SHP77 treated with DMSO at 0.1 percent for 48 hours (cell line): Measurements from ENCODE around the gene RAPGEFL1.
A peak's percentile ranks its signal among the peaks of the same experiment; 100 is the strongest.
"Not testable (repeated sequence)": the region's sequence is repeated elsewhere in the genome, so short reads cannot be mapped to it uniquely, and the experiment has no call there.

Experiments used
- DNase-seq: peaks from one replicate; lab custom pipeline; 2025; lab: John Stamatoyannopoulos, UW

The RAPGEFL1 gene

DNA sequence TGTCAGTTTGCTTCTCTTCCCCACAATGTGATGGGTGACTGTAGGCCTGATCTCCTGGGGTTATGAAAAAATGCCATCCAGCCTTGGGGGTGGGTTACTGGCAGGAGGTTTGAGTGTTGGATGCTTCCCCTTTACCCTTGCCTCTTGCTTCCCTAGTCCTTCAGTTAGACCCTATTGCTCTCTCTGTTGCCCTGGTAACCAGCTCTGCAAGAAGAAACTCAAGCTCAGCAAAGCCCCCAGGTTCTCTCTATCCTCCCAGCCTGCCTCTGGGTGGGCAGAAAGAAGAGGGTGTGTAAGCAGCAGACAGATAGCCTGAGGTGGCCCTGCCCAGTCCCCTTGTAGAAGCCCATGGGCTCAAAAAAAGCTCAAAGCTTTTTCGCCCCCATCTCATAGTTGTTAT, 2.8 kb upstream of the RAPGEFL1 start:
- DNase-seq = no peak

DNA sequence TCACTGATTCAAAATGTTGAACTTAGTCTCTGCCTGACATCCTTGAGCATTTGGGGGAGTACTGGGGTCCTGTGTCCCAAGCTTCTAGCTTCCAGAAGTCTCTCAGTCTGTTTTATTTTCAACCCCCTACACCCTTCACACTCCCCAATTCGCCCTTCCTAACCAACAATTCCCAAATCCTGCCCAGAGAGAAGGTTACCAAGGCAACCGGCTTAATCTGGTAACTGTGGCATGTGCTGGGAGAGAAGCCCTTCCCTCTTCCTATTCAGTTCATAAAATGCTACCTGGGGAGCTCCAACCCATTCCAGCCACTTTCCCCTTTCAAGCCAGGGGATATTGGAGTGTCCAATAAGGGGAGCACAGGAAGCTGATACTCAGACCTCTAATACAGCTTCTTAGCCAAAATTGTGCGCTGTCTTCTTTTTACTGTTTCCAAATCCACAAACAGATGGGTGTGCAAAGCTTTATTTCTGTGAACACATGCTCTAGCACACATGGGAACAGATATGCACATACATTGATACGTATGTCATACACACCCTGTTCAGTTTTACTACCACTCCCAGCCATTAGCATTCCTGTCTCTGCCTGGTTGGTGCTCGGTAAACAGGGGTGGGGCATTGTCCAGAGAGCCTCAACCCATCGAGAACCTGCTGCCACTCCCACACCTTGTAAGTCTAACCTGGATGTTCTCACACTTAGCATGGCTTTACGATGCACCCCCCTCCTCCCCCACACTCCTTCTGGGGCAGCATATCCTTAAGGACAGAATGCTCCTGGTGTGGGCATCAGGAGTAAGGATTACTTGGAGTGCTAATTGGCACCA, 1.1 kb upstream of the RAPGEFL1 start:
- DNase-seq = no peak

- DNase-seq = no peak
These were observed 538 bp upstream of the RAPGEFL1 start for GRCh38 chr17:40176754-40177110.

- DNase-seq = no peak
These were observed 841 bp downstream of the RAPGEFL1 start for GRCh38 chr17:40178021-40178601.

GRCh38 chr17:40178660-40179059, 1.4 kb downstream of the RAPGEFL1 start:
- DNase-seq = no peak

- no peak for DNase-seq
These were observed 2.8 kb downstream of the RAPGEFL1 start for GRCh38 chr17:40179923-40180659.

DNA sequence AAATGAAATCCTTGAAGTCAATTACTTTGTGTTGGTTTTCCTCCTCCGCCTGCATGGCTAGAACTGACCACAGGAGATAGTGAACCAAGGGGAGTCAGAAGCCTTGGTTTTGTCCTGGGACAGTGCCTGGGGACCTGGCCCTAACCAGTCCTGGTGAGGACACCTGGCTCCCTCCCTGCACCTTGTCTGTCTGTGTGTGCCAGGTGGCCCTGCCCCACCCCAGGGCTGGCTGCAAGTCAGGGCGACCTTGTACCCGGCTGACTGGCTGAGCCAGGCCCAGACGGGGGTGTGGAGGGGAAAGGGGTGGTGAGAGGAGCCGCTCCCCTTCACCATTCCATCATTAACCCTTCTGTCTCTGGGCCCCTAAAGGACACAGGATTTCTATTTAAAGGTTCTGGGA, 3.4 kb downstream of the RAPGEFL1 start:
- DNase-seq = no peak

GRCh38 chr17:40181205-40181604, 3.9 kb downstream of the RAPGEFL1 start:
- no peak for DNase-seq

- no peak for DNase-seq
These were observed 5.3 kb downstream of the RAPGEFL1 start for GRCh38 chr17:40182606-40183005.

GRCh38 chr17:40187238-40187637, 10.0 kb downstream of the RAPGEFL1 start:
- no peak for DNase-seq

DNA sequence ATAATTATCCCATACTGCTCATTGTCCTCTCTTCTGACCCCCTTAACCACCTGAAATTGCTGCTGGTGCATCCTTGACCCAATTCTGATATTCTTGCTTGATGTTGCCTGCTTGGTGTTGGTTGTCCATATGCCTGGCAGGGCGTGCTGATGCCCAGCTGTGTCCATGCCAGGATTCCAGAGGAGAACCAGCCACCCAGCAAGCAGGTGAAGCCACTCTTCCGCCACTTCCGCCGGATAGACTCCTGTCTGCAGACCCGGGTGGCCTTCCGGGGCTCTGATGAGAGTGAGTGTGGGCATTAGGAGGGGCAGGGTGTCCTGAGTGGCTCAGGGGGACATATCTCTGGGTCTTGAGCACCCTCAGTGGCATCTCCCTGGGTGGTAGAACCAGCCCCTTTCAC, 11.4 kb downstream of the RAPGEFL1 start:
- DNase-seq = no peak

GRCh38 chr17:40190197-40191021, 13.1 kb downstream of the RAPGEFL1 start:
- DNase-seq = peak; percentile 41

DNA sequence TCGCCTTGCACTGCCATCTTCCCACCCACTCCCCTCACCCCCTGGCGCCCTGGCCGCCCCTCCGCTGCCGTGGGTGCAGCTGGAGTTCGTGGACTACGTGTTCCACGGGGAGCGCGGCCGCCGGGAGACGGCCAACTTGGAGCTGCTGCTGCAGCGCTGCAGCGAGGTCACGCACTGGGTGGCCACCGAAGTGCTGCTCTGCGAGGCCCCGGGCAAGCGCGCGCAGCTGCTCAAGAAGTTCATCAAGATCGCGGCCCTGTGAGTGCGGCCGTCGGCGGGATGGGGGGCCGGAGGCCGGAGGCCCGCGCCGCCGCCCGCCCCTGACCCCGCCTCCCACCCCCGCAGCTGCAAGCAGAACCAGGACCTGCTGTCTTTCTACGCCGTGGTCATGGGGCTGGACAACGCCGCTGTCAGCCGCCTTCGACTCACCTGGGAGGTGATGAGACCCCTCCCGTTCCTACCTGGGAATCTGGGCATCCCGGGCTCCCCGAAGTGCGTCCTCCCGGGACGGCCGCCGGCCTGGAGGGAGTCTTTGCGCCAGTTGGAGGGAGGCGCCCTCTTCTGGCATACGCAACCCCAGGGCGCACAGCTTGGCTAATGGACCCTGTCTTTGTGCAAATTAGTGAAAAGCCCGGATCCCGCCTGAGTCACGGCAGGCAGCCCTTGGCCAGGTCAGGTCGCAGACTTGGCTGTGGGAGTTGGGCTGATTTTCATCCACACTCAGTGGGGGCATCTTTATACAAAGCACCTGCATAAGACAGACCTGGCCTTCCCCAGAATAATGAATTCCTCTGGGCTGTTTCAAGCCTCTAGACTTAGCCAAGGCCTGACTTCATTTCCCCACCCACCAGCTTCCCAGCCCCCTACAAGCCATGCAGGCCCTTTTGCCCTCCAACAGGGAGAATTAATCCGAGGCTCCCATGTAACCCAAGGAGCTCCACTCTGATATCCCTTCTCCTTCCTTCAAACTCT, 14.3 kb downstream of the RAPGEFL1 start:
- DNase-seq = peak; percentile 46

DNA sequence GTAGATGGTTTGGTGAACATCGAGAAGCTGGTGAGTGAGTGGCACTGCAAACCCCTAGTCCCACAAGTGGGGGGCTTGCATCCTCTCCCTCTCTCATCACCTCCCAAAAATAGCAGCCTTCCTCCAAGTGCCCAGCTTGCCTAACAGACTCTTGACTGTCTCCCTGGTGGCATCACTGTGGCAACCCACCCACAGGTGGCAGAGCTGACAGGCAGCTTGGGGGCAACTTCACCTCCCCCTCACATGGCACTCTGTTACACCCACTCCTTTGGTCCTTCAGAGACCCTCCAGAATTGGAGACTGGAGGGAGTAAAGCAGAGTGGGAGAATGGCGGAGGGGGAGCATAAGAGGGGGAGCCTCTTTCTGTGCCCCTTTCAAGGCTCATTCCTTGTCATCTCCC, 15.7 kb downstream of the RAPGEFL1 start:
- no peak for DNase-seq

GRCh38 chr17:40194821-40195220, 17.6 kb downstream of the RAPGEFL1 start:
- DNase-seq = no peak

- no peak for DNase-seq
These were observed 20.3 kb downstream of the RAPGEFL1 start for GRCh38 chr17:40197550-40197949.

GRCh38 chr17:40197965-40198456, 20.7 kb downstream of the RAPGEFL1 start:
- not testable (repeated sequence) for DNase-seq

- DNase-seq = no peak
These were observed 21.3 kb downstream of the RAPGEFL1 start for GRCh38 chr17:40198576-40198975.

DNA sequence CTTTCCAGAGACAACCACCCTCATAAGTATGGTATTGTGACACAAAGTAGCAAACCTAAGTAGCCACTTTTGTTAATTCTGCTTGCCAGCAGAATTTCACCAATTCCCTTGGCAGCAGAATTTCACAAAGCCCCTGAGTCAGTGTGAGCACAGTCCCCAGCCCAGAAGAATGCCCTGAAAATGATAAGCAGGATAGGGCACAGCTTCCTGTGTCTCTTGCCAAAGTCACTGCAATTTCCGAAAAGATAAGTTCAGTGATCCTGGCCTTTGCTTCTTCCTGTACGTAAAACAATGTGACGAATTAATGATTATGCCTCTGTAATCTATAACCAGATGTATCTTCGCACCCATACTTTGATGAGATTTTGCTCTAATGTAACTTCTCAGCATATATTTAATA, 25.9 kb downstream of the RAPGEFL1 start:
- DNase-seq = no peak

GRCh38 chr17:40206193-40206592, 28.9 kb downstream of the RAPGEFL1 start:
- DNase-seq = not testable (repeated sequence)
